Neural progenitor cell (in vitro differentiated cells): ENCODE results near the gene FAM25A.

ENCODE experiments used
- CTCF ChIP-seq: fragments of 200-600 bp; sonication (generic); IDR thresholded peaks from 2 replicates; pipeline ENCODE4 v1.5.1; 2017; ENCODE audit warnings: antibody characterized with exemption, mild to moderate bottlenecking
- EZH2 ChIP-seq: fragments of 200-600 bp; sonication (generic); IDR thresholded peaks from 2 replicates; pipeline ENCODE4 v1.6.1; 2017; ENCODE audit warnings: antibody characterized with exemption, mild to moderate bottlenecking, moderate library complexity
- EZH2phosphoT487 ChIP-seq: fragments of 200-600 bp; sonication (generic); IDR thresholded peaks from 2 replicates; pipeline ENCODE4 v1.6.1; 2017; ENCODE audit warnings: antibody characterized with exemption

- no peak for TF ChIP-seq CTCF
- TF ChIP-seq EZH2 = no peak
- no peak for TF ChIP-seq EZH2phosphoT487
Observed at GRCh38 chr10:86979296-86979818, 40.7 kb upstream of the FAM25A start.
